H1 (cell line): ENCODE results near the gene DCP1B. TPM values are rescaled to one million over a fixed set of nuclear protein-coding genes. Genes with fewer than 3 reads are reported as not detected.

Source experiments
- BRCA1 ChIP-seq: IDR thresholded peaks from 2 replicates; pipeline ENCODE4 v1.6.1; 2012; ENCODE audit warnings: low read depth, low read length, improper control_type of control experiment
- KDM5A ChIP-seq: fragments of 200-600 bp; IDR thresholded peaks from 2 replicates; pipeline ENCODE4 v1.7.1; 2012; ENCODE audit warnings: mild to moderate bottlenecking, low read length, inconsistent platforms, mixed read lengths
- polyA plus RNA-seq, 7 experiments: library from polyadenylated mRNA; depleted of rRNA in 3 of 7; stranded (reverse) in 5 of 7; unstranded in 2 of 7; fragments of >200 nt in 5 of 7; fragments of 200-250 nt in 2 of 7; gene quantifications; 1 replicate in 5 of 7; 2 replicates in 1 of 7; 4 replicates in 1 of 7; pipeline versions ENCODE4 v1.2.1 to v1.2.3, GENCODE V29; 2011 to 2013; ENCODE audit warnings: missing spikeins in 2 of 7, mixed read lengths in 2 of 7
- total RNA-seq: library from RNA; stranded (reverse); fragmentation: NEBNext Ultra II Directional; extraction: Animal tissue kit (Norgen Biotek cat#: 25700); gene quantifications from 2 replicates; pipeline ENCODE4 v1.2.1, GENCODE V29; 2021

Gene DCP1B
- total and polyA plus RNA-seq, 2 of the 8 experiments (the other 6 are each of a cell fraction or from before 2014, with no cell fraction given) = 14.8 to 29.0 TPM

GRCh38 chr12:1977588-1977987 is 26.7 kb downstream of the DCP1B start (continued):
- TF ChIP-seq KDM5A (no peak), BRCA1 (no peak)
- TF ChIP-seq, all 59 proteins: peak for 0
